Activated T-cell treated with anti-CD3 and anti-CD28 coated beads, Interleukin-2, amount 50 U/mL, for 1 hour (primary cell): ENCODE results near the gene EMC7.
"Not testable (repeated sequence)": the region's sequence is repeated elsewhere in the genome, so short reads cannot be mapped to it uniquely, and the experiment has no call there.

Experiments
- DNase-seq: peaks from one replicate; pipeline ENCODE4 v3.0.0-alpha.2; 2020

EMC7 gene

GRCh38 chr15:34079904-34080303, 21.8 kb downstream of the EMC7 start:
- DNase-seq: no peak

GRCh38 chr15:34078900-34079299, 22.8 kb downstream of the EMC7 start:
- no peak for DNase-seq

DNA sequence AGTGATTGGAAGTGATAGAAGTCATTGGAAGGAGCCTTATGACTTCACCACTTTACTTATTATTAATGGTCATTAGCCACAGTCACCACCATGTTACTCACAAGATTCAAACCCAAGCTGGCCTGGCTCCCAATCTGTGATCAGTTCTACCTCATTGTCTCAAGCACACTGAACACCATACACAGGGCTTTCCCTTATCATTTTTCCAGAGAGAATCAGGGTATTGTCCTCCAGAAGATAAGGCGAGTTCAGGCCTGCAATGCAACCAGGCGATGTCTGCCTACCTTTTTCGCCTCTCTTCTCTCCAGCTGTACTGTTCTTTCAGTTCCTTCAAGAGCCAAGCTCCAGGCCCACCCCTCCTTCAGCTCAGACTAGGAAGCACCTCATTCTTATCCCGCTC, 24.9 kb downstream of the EMC7 start:
- no peak for DNase-seq

GRCh38 chr15:34070003-34070402, 31.7 kb downstream of the EMC7 start:
- no peak for DNase-seq

DNA sequence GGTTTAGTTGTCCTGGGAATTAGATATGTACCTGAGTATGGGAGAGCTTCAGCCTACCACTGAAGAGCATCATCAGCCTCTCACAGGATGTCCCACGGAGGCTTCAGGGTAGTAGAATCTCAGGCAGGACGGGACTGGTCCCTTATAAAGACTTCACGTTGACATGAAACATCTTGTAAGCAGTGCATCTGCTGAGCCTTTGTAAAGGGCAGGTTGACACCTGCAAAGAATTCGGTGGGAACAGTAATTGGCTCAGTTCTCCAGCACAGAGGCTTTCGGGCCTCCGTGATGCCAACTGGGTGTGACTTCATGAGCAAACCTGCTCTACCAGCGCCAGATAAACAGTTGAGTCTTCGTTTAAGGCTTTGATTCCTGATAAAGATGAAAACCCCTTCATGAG, 35.7 kb downstream of the EMC7 start:
- DNase-seq: no peak

DNA sequence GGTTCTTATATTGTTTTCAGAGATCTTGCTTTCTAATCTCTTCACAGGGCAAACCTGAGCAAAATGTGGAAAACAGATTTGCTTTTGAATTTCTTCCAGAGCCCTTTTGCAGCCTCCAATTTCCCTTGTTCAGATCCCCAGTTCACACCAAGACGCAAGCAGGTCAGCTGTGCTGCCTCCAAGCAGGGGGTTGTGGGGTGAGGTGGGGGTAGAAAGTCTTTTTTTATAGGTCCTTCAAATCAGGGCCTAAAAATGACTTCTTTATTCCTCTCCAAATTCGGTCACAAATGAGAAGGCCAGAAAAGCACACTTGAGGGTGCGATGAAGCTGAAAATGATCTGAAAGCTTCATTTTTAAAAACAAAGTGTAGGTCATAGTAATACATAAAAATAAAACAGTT, 36.4 kb downstream of the EMC7 start:
- DNase-seq: no peak

GRCh38 chr15:34064438-34064837, 37.2 kb downstream of the EMC7 start:
- no peak for DNase-seq

DNA sequence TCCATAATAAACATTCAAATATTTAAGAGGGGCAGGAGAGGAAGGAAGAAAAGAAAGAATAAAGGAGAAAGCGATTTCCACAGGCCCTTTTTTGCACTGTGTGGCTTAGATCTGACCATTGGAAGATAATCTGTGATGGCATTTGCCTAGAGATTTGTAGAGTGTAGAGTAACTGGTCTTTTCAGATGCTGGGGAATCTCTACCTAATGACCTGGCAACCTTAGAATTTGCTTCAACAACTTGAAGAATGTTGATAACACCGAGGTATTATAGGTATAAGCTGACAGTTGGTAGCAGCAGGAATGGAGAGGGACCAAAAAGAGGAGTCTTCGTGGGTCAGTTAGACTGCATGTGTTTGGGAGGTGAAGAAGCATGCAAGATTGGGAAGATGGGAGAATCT, 41.7 kb downstream of the EMC7 start:
- DNase-seq: no peak

DNA sequence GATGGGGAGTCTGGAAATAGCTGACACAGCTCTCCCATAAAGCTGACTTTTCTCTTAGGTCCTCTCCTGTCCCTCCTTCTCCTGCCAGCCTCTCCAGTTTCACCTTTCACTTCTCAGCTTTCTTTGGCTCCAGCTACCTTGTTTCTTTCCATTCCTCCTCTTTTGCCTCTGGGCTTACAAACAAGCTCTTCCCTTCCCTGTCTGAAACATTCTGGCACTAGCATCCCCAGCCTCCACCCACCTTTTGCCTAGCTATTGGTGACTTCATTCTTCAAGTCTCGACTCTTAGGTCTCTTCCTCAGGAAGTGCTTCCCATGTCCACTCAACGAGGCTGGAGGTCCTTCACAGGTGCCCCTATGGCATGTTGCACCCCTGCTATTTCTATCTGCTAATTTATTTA, 42.2 kb downstream of the EMC7 start:
- DNase-seq: no peak

DNA sequence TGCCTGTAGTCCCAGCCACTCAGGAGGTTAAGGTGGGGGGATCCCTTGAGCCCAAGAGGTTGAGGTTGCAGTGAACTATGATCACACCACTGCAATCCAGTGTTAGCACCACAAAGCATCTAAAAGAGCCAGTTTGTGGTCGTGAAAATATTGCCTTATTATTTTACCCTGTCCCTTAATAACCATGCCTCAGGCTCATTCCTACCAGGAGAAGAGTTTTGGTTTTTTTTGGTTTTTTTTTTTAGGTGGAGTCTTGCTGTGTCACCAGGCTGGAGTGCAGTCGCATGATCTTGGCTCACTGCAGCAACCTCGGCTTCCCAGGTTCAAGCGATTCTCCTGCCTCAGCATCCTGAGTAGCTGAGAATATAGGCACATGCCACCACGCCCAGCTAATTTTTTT, 44.8 kb downstream of the EMC7 start:
- no peak for DNase-seq

DNA sequence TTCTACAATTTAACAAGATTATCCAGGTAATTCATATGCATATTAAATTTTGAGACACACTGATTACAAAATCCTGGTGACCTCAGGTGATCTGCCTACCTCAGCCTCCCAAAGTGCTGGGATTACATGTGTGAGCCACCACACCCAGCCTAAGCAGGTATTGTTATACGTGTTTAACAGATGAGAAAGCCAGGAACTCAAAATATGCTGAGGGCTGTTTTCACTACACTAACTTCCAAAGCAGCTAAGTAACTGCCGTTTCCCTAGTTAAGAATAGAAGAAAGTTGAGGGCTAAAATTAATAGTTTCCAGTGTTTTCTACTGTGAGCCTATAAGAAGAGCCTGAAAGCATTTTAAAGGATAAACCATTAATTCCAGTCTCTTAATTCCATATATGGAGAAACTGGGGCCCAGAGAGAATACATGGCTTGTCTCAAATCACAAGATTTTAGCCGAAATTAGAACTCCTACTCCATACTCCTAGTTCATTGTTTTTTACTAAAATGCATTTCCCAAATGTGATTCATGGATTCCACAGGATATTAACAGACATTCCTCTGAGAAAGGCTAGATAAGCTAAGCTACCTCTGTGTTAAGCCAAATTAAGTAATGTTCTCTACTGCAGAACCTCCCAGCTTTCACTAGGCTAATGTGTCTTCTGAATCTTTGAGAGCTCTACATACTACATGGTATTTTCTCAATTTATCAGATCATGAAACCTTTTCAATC, 45.6 kb downstream of the EMC7 start:
- no peak for DNase-seq

DNA sequence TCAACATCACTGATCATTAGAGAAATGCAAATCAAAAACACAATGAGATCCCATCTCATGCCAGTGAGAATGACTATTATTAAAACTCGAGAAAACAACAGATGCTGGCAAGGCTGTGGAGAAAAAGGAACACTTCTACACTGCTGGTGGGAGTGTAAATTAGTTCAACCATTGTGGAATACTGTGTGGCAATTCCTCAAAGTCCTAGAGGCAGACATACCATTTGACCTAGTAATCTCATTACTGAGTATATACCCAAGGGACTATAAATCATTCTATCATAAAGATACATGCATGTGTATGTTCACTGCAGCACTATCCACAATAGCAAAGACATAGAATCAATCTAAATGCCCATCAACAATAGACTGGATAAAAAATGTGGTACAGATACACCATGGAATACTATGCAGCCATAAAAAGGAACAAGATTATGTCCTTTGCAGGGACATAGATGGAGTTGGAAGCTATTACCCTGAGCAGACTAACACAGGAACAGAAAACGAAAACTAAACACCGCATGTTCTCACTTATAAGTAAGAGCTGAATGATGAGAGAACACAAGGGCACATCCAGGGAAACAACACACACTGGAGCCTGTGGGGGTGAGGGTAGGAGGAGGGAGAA, 47.5 kb downstream of the EMC7 start:
- DNase-seq: no peak

DNA sequence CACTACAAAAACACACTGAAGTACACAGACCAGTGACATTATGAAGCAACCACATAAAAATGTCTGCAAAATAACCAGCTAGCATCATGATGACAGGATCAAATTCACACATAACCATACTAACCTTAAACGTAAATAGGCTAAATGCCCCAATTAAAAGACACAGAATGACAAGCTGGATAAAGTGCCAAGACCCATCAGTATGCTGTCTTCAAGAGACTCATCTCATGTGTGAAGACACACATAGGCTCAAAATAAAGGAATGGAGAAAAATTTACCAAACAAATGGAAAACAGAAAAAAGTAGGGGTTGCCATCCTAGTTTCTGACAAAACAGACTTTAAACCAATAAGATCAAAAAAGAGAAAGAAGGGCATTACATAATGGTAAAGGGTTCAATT, 51.3 kb downstream of the EMC7 start:
- not testable (repeated sequence) for DNase-seq

GRCh38 chr15:34049112-34049511, 52.5 kb downstream of the EMC7 start:
- DNase-seq: no peak

DNA sequence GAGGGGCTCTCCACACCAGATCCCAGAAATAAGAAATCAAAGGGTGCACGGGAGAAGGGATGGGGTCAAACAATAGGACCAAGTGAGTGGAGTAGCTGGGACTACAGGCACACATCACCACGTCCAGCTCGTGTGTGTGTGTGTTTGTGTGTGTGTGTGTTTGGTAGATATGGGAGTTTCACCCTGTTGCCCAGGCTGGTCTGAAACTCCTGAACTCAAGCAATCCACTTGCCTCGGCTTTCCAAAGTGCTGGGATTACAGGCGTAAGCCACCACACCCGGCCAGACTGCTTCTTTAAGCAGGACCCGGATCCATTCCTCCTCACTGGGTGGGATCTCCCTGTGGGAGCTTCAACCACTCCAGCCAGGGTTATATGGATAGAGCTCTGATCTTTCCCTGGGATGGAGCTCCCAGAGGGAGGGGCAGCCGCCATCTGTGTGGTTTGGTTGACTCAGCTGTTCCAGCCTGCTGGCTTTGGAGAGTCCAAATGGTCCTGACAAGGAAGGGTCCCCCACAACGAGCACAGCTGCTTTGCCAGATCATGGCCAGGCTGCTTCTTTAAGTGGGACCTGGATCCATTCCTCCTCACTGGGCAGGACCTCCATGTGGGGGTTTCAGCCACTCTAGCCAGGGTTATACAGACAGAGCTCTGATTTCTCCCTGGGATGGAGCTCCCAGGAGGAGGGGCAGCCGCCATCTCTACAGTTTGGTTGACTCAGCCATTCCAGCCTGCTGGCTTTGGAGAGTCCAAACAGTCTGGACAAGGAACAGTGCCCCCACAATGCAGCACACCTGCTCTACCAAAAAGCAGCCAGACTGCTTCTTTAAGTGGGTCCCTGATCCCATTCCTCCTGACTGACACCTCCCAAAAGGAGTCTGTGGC, 53.5 kb downstream of the EMC7 start:
- DNase-seq: no peak

- DNase-seq: no peak
Measured at GRCh38 chr15:34046471-34047145, 55.1 kb downstream of the EMC7 start.

- no peak for DNase-seq
Measured at GRCh38 chr15:34043813-34044212, 57.8 kb downstream of the EMC7 start.

GRCh38 chr15:34043391-34043790, 58.3 kb downstream of the EMC7 start:
- no peak for DNase-seq

DNA sequence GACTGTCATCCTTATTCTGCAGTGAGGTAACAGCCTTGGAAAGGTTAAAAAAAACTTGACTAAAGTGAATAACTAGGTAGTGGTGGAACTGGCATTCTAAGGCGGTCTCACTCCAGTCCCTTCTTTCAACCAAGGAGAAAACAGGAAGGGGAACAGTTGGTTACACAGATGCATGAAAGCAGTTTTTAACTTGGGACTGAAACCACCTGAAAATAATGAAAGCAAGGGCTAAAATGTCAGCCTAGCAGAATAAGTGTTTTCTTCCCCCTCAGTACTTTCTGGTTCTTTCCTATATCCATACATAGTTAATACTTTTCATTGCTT, 61.9 kb downstream of the EMC7 start:
- DNase-seq: no peak

GRCh38 chr15:34038871-34039789, 62.5 kb downstream of the EMC7 start, which contains the start of gene AVEN:
Gene AVEN, minus strand, starts transcription at chr15:34039204. Its CDS starts 158 bp downstream, at chr15:34039046.
- peak; percentile 70 for DNase-seq

DNA sequence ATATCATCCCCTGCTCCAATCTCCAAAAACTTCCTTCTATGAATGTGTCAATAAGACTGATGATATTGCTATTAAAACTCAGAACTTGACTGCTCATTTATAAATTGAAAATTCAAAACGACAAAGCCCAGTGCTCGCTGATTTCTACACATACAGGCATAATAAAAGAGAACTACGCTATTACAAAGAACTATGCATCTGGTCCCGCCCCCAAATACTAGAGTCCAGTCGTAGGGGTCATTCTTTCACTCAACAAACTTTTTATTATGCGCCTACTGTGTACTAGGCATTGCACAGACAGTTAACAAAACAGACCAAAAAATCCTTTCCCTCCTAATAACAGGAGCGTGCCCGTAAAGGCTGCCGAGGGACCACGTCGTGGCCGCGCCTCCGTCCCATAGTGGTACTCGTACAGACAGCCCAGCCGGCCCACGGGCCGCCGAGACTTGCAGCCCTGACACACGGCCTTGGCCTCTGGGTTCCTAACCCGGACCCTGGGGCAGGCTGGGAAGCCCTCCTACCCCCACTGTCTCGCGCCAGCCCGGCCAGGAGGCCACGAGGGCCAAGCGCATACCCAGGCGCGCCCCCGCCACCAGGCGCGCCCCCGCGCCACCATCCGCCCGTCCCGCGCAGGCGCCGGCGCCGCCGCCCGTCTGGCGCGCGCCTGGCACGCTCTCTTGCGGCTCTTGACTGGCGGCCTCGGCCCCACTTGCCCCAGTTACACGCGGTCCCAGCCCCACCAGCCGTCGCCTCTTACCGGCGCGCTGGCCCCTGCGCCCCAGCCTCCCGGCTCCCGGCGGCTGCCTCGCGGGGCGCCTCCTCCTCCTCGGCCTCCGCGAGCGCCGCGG, 63.4 kb downstream of the EMC7 start:
- peak; percentile 83 for DNase-seq
